RWPE2 (cell line): ENCODE results near the gene MRGPRX3.

ENCODE experiments used
- ATAC-seq: fragments of 200-7000 bp; cut with Tn5 transposase; 3 replicates; pipeline ENCODE4 v1.9.1; 2021; ENCODE audit warnings: low read depth
- DNase-seq: peaks from one replicate; pipeline ENCODE4 v3.0.0-alpha.2; 2020; ENCODE audit warnings: low spot score
- H3K27ac ChIP-seq: fragments of 450-650 bp; 2 replicates; pipeline ENCODE4 v1.5.1; 2017; ENCODE audit warnings: mild to moderate bottlenecking; ENCODE audit not compliant: poor library complexity, severe bottlenecking
- H3K27me3 ChIP-seq: fragments of 250-450 bp; sonication (Bioruptor Pico); 2 replicates; pipeline ENCODE4 v1.5.1; 2021; ENCODE audit warnings: mild to moderate bottlenecking, moderate library complexity; ENCODE audit not compliant: insufficient read depth, poor library complexity, severe bottlenecking
- H3K36me3 ChIP-seq: fragments of 250-450 bp; sonication (Bioruptor Pico); 2 replicates; pipeline ENCODE4 v1.5.1; 2020; ENCODE audit warnings: low read depth, mild to moderate bottlenecking, moderate library complexity
- H3K4me1 ChIP-seq: fragments of 250-450 bp; sonication (Bioruptor Pico); 2 replicates; pipeline ENCODE4 v1.5.1; 2021; ENCODE audit warnings: mild to moderate bottlenecking, moderate library complexity; ENCODE audit not compliant: insufficient read depth, poor library complexity, severe bottlenecking
- H3K4me3 ChIP-seq: fragments of 250-450 bp; sonication (Bioruptor Pico); 2 replicates; pipeline ENCODE4 v1.5.1; 2021; ENCODE audit warnings: mild to moderate bottlenecking, moderate library complexity; ENCODE audit not compliant: severe bottlenecking
- H3K9me3 ChIP-seq: fragments of 250-450 bp; sonication (Bioruptor Pico); 2 replicates; pipeline ENCODE4 v1.5.1; 2021; ENCODE audit warnings: mild to moderate bottlenecking, moderate library complexity; ENCODE audit not compliant: severe bottlenecking
- CTCF ChIP-seq: fragments of 450-650 bp; IDR thresholded peaks from one replicate; pipeline ENCODE4 v1.5.1; 2017; ENCODE audit warnings: mild to moderate bottlenecking, moderate library complexity; ENCODE audit not compliant: poor library complexity, severe bottlenecking

MRGPRX3 gene

GRCh38 chr11:18151581-18151980 lies 19.2 kb downstream of the MRGPRX3 start:
- Histone ChIP-seq H3K9me3 (no peaks in the 10 kb centered on the region), H3K27me3 (peaks cover 3% of the 10 kb centered on the region), H3K36me3 (no peaks in the 10 kb centered on the region), H3K27ac (no peak overlapping the region), H3K4me3 (no peak overlapping the region), H3K4me1 (no peaks in the 10 kb centered on the region)
- no peak for TF ChIP-seq CTCF
- no peak for ATAC-seq
- no peak for DNase-seq

GRCh38 chr11:18168372-18168771 lies 36.0 kb downstream of the MRGPRX3 start:
- ATAC-seq: no peak; the same call in 2 of the 3 replicates
- no peak overlapping the region for H3K4me3 ChIP-seq
- no peaks in the 10 kb centered on the region for H3K4me1 ChIP-seq
- DNase-seq: no peak
- H3K9me3 ChIP-seq: peaks cover 3% of the 10 kb centered on the region
- no peak overlapping the region for H3K27ac ChIP-seq
- no peak for TF ChIP-seq CTCF
- H3K27me3 ChIP-seq: no peaks in the 10 kb centered on the region
- H3K36me3 ChIP-seq: no peaks in the 10 kb centered on the region

GRCh38 chr11:18171377-18172000 lies 39.1 kb downstream of the MRGPRX3 start:
- DNase-seq: no peak
- ATAC-seq: peak; percentile 85
- Histone ChIP-seq H3K27ac (no peak overlapping the region), H3K9me3 (peaks cover 2% of the 10 kb centered on the region), H3K4me1 (no peaks in the 10 kb centered on the region), H3K27me3 (no peaks in the 10 kb centered on the region), H3K36me3 (no peaks in the 10 kb centered on the region), H3K4me3 (no peak overlapping the region)
- TF ChIP-seq CTCF: peak; percentile 65

- Histone ChIP-seq H3K27ac (no peak within 1 kb of the TSS), H3K9me3 (no peaks in the 10 kb centered on the region), H3K4me1 (no peaks in the 10 kb centered on the region), H3K27me3 (no peaks in the 10 kb centered on the region), H3K36me3 (no peaks in the 10 kb centered on the region), H3K4me3 (no peak within 1 kb of the TSS)
- ATAC-seq (no peak), DNase-seq (no peak)
- no peak for TF ChIP-seq CTCF
These were observed 40.3 kb downstream of the MRGPRX3 start, which contains the start of gene MRGPRX4 for GRCh38 chr11:18172666-18173065. Gene MRGPRX4 (plus strand): TSS chr11:18172837. CDS start chr11:18173257, 420 bp downstream.

GRCh38 chr11:18173225-18173866 lies 41.0 kb downstream of the MRGPRX3 start:
- Histone ChIP-seq H3K4me3 (no peak overlapping the region), H3K27ac (no peak overlapping the region), H3K36me3 (no peaks in the 10 kb centered on the region), H3K9me3 (no peaks in the 10 kb centered on the region), H3K27me3 (no peaks in the 10 kb centered on the region), H3K4me1 (no peaks in the 10 kb centered on the region)
- no peak for ATAC-seq
- DNase-seq: no peak
- TF ChIP-seq CTCF: no peak
